Astrocyte of the hippocampus (primary cell): ENCODE measurements around the gene TJP1.
"Not testable (repeated sequence)": the region's sequence is repeated elsewhere in the genome, so short reads cannot be mapped to it uniquely, and the experiment has no call there.

Experiments used
- DNase-seq: peaks from one replicate; pipeline ENCODE4 v3.0.0; 2011; ENCODE audit warnings: low read depth, low spot score

Gene TJP1

GRCh38 chr15:29800491-29801366 lies 21.5 kb downstream of the TJP1 start:
- no peak for DNase-seq

GRCh38 chr15:29799859-29800258 lies 22.4 kb downstream of the TJP1 start:
- DNase-seq = no peak

DNA sequence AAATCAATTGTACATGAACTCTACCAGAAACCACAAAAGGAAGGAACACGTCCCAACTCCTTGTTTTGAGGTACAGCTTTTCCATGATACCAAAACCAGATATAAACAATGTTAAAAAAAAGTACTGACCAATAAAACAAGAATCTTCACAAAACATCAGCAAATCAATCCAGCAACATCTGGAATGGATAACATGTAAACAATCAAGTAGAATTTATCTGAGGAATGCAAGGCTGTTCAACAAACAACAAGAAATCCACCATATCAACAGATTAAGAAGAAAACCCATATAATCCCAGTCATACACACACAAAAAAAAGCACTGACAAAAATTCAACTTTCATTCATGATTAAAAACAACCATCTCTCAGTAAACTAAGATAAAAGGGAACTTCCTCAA lies 26.7 kb downstream of the TJP1 start:
- no peak for DNase-seq

DNA sequence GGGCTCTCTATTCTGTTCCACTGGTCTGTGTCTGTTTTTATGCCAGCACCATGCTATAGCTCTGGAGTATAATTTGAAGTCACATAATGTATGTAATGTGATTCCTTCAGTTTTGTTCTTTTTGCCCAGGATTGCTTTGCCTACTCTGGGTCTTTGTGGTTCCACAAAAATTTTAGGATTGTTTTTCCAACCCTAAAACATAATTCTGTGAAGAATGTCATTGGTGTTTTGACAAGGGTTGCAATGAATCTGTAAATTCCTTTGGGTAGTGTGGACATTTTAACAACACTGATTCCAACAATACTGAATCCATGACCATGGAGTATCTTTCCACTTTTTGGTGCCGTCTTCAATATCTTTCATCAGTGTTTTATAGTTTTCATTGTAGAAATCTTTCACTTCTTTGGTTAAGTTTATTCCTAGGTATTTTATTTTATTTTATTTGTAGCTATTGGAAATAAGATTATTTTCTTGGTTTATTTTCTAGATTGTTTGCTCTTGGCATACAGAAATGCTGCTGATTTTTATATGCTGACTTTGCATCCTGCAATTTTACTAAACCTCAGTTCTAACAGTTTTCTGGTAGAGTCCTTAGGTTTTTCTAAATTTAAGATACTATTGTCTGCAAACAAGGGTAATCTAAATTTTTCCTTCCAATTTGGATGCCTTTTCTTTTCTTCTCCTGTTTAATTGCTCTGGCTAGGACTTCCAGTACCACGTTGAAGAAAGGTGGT lies 29.7 kb downstream of the TJP1 start:
- peak; percentile 66 for DNase-seq

GRCh38 chr15:29790607-29791006 lies 31.7 kb downstream of the TJP1 start:
- no peak for DNase-seq

DNA sequence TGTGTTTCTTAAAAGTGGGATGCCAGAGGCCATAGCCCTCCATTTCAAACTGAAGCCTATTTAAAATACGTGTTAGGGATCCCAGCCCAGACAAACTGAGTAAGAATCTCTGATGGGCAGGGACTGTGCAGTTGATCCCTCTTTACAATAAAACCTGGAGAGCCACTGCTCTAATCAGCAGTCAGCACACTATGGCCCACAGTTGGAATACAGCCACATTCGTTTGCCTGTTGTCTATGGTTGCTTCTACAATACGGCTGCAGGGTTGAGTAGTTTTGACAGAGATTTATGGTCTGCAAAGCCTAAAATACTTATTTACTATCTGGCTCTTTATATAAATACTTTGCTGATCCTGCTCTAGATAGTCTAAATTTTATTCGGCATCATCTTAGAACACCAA lies 32.4 kb downstream of the TJP1 start:
- no peak for DNase-seq

GRCh38 chr15:29788433-29789034 lies 33.7 kb downstream of the TJP1 start:
- peak; percentile 16 for DNase-seq

DNA sequence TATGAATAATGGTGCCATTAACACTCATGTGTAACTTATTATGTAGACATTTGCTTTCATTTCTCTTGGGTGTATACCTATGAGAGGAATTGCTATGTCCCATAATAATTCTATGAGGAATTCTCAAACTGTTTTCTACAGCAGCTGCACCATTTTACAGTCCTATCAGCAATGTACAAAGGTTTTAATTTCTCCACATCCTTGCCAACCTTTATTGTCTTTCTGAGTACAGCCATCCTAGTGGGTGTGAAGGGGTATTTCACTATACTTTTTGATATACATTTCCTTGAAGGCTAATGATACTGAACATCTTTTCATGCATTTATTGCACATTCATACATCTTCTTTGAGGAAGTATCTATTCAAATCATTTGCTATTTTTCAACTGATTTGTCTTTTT lies 34.5 kb downstream of the TJP1 start:
- no peak for DNase-seq

DNA sequence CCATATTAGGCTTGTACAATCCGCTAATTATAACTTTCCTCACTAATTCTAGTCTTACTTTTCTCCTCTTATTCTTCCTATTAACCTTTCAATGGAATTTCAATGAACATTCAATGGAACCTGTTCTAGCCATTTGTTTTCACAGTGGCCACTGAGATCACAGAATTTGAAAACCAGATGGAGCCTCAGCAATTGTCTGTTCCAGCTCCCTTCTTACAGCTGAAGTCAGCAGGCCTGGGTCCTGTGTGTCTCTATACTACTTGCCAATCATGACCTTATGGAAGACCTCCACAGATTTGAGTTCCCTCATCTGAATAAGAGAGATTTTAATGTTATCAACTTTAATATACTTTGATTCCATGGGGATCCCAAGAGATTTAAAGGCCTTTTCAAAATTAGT lies 36.6 kb downstream of the TJP1 start:
- DNase-seq = no peak

- DNase-seq = peak; percentile 36
These were observed 37.1 kb downstream of the TJP1 start for GRCh38 chr15:29785136-29785535.

DNA sequence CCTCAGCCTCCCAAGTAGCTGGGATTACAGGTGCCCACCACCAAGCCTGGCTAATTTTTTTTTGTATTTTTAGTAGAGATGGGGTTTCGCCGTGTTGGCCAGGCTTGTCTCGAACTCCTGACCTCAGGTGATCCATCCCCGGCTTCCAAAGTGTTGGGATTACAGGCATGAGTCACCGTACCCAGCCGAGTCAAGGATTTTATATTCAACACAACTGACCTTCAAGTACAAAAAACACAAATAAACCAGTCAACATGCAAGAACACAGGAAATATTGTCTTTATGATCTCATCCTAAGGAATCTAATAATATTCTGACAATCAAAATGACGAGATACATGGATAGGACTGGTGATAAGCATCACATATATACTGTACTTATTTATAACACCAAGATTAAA lies 37.9 kb downstream of the TJP1 start:
- no peak for DNase-seq

- not testable (repeated sequence) for DNase-seq
These were observed 39.5 kb downstream of the TJP1 start for GRCh38 chr15:29782816-29783215.

DNA sequence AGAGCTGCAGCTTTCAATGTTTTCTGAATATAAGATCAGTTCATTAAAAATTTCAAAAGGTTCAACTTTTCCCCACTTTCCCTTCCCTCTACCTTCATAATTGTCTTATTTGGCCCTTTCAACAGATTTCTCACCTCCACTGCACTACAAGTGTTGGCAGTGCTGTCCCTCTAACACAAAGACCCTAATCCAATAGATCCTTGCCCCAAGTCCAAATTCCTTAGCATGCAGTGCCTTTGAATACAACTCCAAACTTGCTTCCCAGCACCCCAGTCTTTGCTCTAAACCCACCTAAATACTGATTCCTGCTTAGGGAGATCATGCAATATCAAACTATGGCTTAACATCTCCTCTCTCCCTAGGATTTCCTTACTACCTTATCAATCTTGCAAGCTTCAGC lies 43.9 kb downstream of the TJP1 start:
- no peak for DNase-seq

DNA sequence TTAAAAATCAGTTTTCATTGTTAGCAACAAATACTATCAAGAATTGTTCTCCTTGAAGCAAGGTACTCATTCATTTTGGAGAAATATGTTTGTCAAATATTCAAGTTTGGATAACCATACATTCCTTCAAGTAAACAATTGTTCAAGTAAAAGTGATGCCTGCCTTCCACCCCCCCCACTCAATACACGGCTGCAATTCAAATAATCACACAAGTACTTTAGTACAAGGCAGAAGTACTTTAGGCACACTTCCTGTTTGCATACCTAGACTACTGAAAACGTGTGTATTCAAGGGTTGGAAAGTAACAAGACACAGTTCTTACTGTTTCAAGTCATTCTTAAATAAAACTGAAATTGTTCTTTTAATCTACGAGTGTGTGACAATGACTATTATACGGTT lies 45.4 kb downstream of the TJP1 start:
- DNase-seq = no peak

DNA sequence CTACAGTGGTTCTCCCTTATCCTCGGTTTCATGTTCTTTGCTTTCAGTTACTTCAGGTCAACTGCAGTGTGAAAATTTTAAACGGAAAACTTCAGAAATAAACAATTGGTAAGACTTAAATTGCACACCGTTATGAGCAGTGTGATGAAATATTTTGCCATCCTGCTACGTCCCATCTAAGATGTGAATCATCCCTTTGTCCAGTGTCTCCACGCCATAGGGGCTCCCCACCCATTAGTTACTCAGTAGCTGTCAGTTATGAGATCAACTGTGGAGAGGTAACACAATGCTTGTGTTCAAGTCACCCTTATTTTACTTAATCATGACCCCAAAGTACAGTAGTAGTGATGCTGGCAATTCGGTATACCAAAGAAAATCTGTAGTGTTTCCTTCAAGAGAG lies 47.4 kb downstream of the TJP1 start:
- peak; percentile 34 for DNase-seq

DNA sequence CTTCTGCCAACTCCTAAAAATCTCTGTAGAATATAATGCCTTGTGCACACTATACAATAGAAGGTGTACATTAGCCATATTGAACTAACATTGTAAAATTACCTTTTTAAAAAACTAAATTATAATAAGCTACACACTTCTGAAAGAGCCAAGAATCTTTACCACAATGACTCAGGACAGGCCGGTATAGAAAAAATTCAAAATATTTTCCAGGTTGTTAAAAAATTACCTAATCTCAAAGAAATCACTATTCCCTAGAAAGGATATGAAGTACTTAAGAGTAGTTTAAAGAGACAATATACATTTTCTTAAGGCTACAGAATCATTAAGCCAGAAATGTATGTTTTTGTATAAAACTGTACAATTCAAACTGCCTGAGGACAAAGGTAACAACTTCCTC lies 48.5 kb downstream of the TJP1 start:
- peak; percentile 34 for DNase-seq

DNA sequence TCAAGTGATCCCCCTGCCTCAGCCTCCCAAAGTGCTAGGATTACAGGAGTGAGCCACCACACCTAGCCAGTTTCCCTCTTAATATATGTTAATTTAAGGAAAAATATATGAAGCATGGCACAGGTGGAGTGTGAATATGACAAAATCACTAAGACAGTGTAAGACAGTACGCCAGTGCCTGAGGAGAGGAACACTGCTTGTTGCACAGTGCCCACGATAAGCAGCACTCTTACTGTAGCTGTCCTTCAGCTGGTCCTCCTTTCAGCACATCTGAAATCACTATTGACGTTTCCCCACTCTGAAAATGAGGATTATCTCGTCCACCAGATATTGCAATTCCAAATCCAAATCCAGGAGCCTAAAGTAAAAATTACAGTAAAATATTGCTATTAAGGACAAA lies 49.3 kb downstream of the TJP1 start:
- no peak for DNase-seq

DNA sequence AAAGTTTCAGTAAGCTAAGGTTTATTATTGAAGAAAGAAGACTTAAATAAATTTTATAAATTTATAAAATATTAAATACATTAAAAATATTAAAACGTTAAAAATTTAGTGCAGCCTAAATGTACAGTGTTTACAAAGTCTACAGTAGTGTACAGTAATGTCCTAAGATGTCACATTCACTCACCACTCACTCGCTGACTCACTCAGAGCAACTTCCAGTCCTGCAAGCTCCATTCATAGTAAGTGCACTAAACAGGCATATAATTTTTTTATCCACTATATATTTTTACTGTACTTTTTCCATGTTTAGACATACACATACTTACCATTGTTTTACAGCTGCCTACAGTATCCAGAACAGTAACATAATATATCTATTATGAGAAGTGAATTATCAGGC lies 51.5 kb downstream of the TJP1 start:
- no peak for DNase-seq

DNA sequence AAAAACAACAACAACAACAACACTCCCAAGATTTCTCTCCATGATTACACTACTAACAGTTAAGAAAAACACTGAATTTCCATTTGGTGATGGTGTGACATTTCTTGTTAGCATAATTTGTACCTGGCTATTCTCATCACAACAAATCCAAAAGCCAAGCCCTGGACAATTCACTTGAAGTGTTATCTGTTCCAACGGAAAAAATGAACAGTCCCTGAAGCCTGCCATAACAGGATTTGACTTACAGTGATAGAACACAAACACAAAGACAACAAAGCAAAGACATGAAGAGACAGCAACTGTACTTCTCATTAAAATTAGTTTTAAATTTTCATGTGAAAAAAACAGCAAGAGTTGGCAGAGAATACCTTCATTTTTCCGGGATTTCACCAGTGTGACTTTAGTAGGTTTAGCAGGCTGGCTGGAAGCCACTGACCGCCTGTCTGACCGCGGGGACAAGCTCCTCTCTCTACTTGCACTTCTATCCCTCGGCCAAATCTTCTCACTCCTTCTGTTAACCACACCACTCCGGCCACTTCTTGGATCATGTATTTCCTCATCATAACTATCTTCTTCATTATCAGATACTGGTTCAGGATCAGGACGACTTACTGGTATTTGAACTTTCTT lies 56.3 kb downstream of the TJP1 start:
- DNase-seq = peak; percentile 49

GRCh38 chr15:29765234-29765841 lies 56.9 kb downstream of the TJP1 start:
- peak; percentile 59 for DNase-seq

GRCh38 chr15:29759596-29759995 lies 62.7 kb downstream of the TJP1 start:
- no peak for DNase-seq
